Epithelial cell of esophagus (primary cell): ENCODE measurements around the gene DHCR7.

Experiments
- DNase-seq: peaks from one replicate; pipeline ENCODE4 v3.0.0; 2010; ENCODE audit warnings: low read depth
- H3K4me3 ChIP-seq: 2 replicates; pipeline ENCODE4 v1.5.1; 2011; ENCODE audit warnings: mild to moderate bottlenecking, low read length, control low read depth
- TF ChIP-seq, protein P1 (sequence below): IDR thresholded peaks from 2 replicates; pipeline ENCODE4 v1.5.1; 2011; ENCODE audit warnings: low read depth, mild to moderate bottlenecking, low read length, control low read depth, inconsistent platforms; ENCODE audit not compliant: insufficient read depth; ENCODE audit errors: missing control alignments

DHCR7 gene

DNA sequence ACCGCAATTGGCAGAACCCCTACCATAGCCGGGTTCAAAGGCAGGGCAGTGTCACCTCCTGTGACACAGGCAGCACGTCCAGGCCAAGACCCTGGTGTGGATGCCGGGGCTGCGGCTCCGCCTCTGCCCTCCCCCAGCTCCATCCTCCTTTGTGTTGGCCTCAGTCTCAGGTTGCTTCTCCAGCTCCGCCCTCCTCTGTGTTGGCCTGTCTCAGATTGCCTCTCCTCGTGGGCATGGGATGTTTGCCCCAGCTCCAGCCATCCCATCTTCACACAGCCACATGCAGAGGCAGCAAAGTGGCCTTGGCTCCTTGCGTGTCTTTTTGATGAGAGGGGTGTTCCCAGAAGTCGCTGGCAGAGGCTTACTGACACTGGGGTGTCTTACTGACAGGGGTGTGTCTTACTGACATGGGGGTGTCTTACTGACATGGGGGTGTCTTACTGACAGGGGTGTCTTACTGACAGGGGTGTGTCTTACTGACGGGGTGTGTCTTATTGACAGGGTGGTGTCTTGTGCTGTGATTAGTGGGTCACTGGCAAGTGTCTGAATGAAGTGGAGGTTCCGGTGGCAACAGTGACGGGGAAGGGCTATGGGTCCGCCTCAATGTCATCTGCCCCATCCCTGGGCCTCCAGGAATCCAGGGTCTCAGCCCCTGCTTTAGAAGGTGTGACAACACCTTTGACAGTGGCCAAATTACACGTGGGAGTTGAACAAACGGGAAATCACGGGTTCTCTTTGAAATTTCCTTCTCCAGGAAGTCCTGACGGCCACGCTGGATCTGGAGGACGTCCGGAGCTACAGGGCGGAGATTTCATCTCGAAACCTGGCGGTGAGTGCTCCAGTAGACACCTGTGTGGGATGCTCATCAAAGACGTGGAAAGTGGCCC lies 29.7 kb upstream of the DHCR7 start:
- TF ChIP-seq, protein P1, sequence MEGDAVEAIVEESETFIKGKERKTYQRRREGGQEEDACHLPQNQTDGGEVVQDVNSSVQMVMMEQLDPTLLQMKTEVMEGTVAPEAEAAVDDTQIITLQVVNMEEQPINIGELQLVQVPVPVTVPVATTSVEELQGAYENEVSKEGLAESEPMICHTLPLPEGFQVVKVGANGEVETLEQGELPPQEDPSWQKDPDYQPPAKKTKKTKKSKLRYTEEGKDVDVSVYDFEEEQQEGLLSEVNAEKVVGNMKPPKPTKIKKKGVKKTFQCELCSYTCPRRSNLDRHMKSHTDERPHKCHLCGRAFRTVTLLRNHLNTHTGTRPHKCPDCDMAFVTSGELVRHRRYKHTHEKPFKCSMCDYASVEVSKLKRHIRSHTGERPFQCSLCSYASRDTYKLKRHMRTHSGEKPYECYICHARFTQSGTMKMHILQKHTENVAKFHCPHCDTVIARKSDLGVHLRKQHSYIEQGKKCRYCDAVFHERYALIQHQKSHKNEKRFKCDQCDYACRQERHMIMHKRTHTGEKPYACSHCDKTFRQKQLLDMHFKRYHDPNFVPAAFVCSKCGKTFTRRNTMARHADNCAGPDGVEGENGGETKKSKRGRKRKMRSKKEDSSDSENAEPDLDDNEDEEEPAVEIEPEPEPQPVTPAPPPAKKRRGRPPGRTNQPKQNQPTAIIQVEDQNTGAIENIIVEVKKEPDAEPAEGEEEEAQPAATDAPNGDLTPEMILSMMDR = no peak
- no peak for DNase-seq
- H3K4me3 ChIP-seq = no peak overlapping the region

DNA sequence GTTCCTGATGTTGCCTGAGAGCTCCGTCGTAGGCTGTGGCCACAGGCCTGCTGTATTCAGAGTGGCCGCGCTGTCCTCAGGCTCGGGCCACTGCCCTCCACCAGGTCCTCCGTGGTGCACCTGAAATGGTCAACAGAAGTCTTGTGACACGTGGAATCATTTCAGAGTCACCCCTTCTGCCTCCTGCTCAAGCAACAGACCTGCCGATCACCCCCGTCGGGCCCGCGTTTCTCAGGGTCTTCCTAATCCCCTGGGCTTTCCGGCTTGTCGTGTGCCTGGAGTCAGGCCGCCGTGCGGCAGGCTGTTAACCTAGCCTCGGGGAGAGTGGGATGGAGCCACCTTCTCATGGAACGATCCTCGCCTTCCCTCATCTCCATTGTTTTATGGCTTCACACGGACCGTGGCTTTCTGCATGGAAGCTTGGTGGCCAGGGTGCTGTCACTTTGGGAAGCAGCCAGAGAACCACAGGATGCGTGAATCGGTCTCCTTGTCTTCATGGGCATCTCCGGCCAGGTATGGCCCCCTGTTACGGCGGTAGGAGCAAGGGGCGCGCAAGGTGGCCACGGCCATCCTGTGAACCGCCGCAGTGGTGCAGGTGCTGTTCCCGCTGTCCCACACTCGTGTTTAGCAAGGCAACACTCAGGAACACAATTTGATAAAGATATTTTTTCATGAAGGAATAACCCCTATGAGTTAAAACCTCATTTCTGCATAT lies 28.9 kb upstream of the DHCR7 start:
- H3K4me3 ChIP-seq = no peak overlapping the region
- DNase-seq = no peak
- TF ChIP-seq, protein P1 = no peak

DNA sequence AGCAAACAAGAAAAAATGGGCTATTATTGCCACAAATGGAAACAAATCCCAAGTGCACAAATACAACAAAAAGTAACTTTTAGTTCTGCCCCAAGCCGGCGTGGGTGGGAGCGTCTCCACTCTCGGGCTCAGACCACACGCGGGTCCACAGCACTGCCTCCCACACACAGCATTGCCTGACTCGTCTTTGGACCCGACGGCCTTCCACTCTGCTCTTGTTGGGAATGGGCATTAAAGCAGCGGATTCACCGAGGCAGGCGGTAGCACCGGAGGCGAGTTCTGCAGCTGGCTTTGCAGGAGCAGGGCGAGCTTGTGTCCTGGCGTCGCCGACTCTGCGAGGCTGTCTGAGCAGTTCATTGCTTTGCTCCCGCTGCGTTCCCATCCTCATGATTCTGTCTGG lies 27.8 kb upstream of the DHCR7 start:
- DNase-seq = no peak
- TF ChIP-seq, protein P1 = no peak
- no peak overlapping the region for H3K4me3 ChIP-seq

DNA sequence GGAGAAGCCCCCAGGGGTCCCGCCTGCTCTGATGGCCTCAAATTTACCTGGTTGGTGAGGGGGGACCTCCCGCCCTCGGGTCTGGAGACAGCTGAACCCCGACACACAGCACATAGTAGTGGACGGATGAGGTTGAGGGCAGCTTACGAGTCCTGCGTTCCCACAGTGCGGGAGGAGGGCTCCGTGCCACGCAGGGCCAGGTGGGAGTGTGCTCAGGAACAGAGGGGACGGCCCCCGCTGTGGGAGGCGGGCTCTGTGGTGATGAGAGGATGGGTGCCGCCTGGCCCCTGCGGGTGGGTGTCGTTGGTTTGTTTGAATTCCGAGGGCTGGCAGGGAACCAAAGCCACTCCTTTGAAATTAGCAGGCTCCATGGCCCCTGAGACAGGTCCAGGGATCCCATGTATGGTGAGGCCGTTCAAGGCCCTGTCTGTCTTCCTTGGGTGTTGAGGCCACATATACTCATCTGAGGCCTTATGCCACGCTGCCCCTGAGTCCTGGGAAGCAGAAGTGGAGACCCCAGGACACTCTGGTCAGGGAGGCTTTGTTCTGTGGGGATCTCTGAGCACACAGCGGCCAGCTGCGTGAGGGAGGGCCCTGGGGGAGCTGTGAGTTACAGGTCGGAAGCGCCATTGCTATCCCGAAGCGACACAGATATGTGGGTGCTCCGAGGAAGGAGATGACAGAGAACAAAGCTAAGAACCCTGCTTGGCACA lies 26.7 kb upstream of the DHCR7 start:
- no peak for DNase-seq
- no peak overlapping the region for H3K4me3 ChIP-seq

DNA sequence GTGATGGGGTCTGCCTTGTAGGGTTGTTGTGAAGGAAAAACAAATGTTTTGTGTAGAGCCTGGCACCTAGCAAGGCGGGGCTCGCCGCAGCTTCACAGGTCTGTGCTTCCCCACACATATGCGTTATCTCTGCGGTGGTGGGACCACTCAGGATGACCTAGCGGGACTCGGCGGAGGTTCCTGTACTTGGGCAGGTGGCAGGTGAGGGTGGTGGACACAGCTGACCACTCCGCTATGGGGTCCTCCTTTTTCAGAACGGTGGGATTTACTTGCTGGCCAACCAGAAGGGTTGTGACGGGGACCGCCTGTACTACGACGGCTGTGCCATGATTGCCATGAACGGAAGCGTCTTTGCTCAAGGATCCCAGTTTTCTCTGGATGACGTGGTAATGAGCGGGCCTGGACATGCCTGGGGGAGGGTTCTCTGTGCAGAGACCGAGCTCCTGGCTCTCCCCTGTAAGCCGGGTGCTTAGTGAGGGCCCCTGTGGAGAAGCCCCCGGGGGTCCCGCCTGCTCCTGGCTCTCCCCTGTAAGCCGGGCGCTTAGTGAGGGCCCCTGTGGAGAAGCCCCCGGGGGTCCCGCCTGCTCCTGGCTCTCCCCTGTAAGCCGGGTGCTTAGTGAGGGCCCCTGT lies 26.1 kb upstream of the DHCR7 start:
- no peak for DNase-seq
- TF ChIP-seq, protein P1 = no peak
- H3K4me3 ChIP-seq = no peak overlapping the region

More for the DNA sequence above, 26.7 kb upstream of the DHCR7 start:
- TF ChIP-seq, protein P1 = no peak

DNA sequence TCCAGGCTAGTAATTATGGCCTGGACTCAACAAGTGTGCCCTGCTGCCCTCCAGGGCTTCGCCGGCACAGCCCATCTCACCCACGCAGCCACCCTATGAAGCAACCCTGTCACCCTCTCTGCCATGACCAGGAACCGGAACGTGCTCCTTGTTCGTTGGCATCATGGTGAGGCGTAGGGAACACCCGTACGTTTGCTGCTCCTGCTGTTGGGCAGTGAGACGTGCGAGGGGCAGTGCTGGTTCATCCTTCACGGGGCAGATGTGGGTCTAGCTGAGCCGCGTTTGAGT lies 25.5 kb upstream of the DHCR7 start:
- H3K4me3 ChIP-seq = no peak overlapping the region
- TF ChIP-seq, protein P1 = no peak
- no peak for DNase-seq
